K562 (cell line): ENCODE measurements around the gene LONP1. TPM values are rescaled to one million over a fixed set of nuclear protein-coding genes. Genes with fewer than 3 reads are reported as not detected.

ENCODE experiments used
- CEBPB ChIP-seq: fragments of 450-650 bp; IDR thresholded peaks from 2 replicates; pipeline ENCODE4 v1.6.1; 2016; ENCODE audit warnings: missing genetic modification characterization, missing compliant biosample characterization
- HSF4 ChIP-seq: fragments of 250-450 bp; sonication (Bioruptor Pico); IDR thresholded peaks from 2 replicates; pipeline ENCODE4 v2.1.2; 2022; ENCODE audit warnings: mild to moderate bottlenecking, moderate library complexity, borderline replicate concordance
- KLF16 ChIP-seq: IDR thresholded peaks from 2 replicates; pipeline ENCODE4 v1.6.1; 2016; ENCODE audit warnings: antibody characterized with exemption
- NR1H2 ChIP-seq: sonication (generic); formaldehyde crosslinking; IDR thresholded peaks from 2 replicates; pipeline ENCODE4 v1.4.0; 2020; ENCODE audit warnings: mild to moderate bottlenecking, missing genetic modification reagents
- POLR3A ChIP-seq: IDR thresholded peaks from 2 replicates; pipeline ENCODE4 v1.6.1; 2011; ENCODE audit warnings: borderline replicate concordance, mild to moderate bottlenecking, moderate library complexity; ENCODE audit not compliant: insufficient read length, insufficient read depth; ENCODE audit errors: extremely low read depth
- SMARCB1 ChIP-seq: IDR thresholded peaks from 2 replicates; pipeline ENCODE4 v1.6.1; 2011; ENCODE audit warnings: improper control_type of control experiment, low read depth; ENCODE audit not compliant: insufficient read length
- SREBF2 ChIP-seq: sonication (generic); formaldehyde crosslinking; IDR thresholded peaks from 2 replicates; pipeline ENCODE4 v1.4.0; 2020; ENCODE audit warnings: mild to moderate bottlenecking, missing genetic modification reagents
- TCF3 ChIP-seq: sonication (generic); formaldehyde crosslinking; IDR thresholded peaks from 2 replicates; pipeline ENCODE4 v1.4.0; 2020; ENCODE audit warnings: mild to moderate bottlenecking, missing genetic modification reagents
- ZNF583 ChIP-seq: fragments of 250-450 bp; sonication (Bioruptor Pico); IDR thresholded peaks from 2 replicates; pipeline ENCODE4 v1.4.0; 2020
- ZNF764 ChIP-seq: fragments of 250-450 bp; sonication (Bioruptor Pico); IDR thresholded peaks from 2 replicates; pipeline ENCODE4 v1.4.0; 2020; ENCODE audit warnings: low read depth, mild to moderate bottlenecking, moderate library complexity
- polyA plus RNA-seq, 8 experiments: library from polyadenylated mRNA; depleted of rRNA in 4 of 8; stranded (reverse) in 5 of 8; unstranded in 3 of 8; fragments of >200 nt; fragmentation: Nextera tagmentation in 2 of 8; fragmentation: Illumina TruSeq in 1 of 8; extraction: Ambion mirVana in 2 of 8; extraction: Trizol in 1 of 8; gene quantifications; 2 replicates each; pipeline versions ENCODE4 v1.2.1 to v1.2.3, GENCODE V29; 2011 to 2014; ENCODE audit warnings: inconsistent platforms in 1 of 8, missing spikeins in 1 of 8
- total RNA-seq, 7 experiments: library from RNA; depleted of rRNA in 6 of 7; stranded (reverse); fragments of >200 nt in 6 of 7; fragmentation: Illumina TruSeq in 2 of 7; extraction: Trizol in 2 of 7; gene quantifications; 2 replicates each; pipeline versions ENCODE4 v1.2.1 to v1.2.3, GENCODE V29; 2011 to 2021; ENCODE audit warnings: low replicate concordance in 1 of 7
- TF ChIP-seq, protein P1 (sequence below): sonication (generic); formaldehyde crosslinking; IDR thresholded peaks from 2 replicates; pipeline ENCODE4 v1.8.0; 2022; ENCODE audit warnings: missing genetic modification reagents, mild to moderate bottlenecking, borderline replicate concordance
- TF ChIP-seq, protein P2 (sequence below): fragments of 250-450 bp; sonication (Bioruptor Pico); IDR thresholded peaks from 2 replicates; pipeline ENCODE4 v1.5.0; 2020; ENCODE audit warnings: mild to moderate bottlenecking, borderline replicate concordance
- TF ChIP-seq, protein P3 (sequence below): fragments of 450-650 bp; IDR thresholded peaks from 2 replicates; pipeline ENCODE4 v1.6.1; 2018; ENCODE audit warnings: mild to moderate bottlenecking, low read depth; ENCODE audit not compliant: partially characterized antibody
- TF ChIP-seq, protein P4 (sequence below): fragments of 250-450 bp; sonication (Bioruptor Pico); IDR thresholded peaks from 2 replicates; pipeline ENCODE4 v1.5.0; 2020; ENCODE audit warnings: mild to moderate bottlenecking
- TF ChIP-seq, protein P5 (sequence below): sonication (generic); formaldehyde crosslinking; IDR thresholded peaks from 2 replicates; pipeline ENCODE4 v1.8.0; 2022; ENCODE audit warnings: mild to moderate bottlenecking, missing genetic modification reagents
- TF ChIP-seq, protein P6 (sequence below), 3 experiments: IDR thresholded peaks in 2 of 3; conservative IDR thresholded peaks in 1 of 3; 2 replicates each; pipeline ENCODE4 v1.5.1; 2011 to 2012; ENCODE audit warnings: low read length in 3 of 3, mild to moderate bottlenecking in 3 of 3, control low read depth in 2 of 3, improper control_type of control experiment in 1 of 3, inconsistent platforms in 1 of 3, low read depth in 1 of 3, mixed read lengths in 1 of 3, moderate library complexity in 1 of 3; ENCODE audit not compliant: insufficient read depth in 2 of 3

The LONP1 gene
- total and polyA plus RNA-seq, 9 of the 15 experiments (the other 6 are each of a cell fraction or from before 2014, with no cell fraction given): 1.1 to 238 (median 84.5) TPM

DNA sequence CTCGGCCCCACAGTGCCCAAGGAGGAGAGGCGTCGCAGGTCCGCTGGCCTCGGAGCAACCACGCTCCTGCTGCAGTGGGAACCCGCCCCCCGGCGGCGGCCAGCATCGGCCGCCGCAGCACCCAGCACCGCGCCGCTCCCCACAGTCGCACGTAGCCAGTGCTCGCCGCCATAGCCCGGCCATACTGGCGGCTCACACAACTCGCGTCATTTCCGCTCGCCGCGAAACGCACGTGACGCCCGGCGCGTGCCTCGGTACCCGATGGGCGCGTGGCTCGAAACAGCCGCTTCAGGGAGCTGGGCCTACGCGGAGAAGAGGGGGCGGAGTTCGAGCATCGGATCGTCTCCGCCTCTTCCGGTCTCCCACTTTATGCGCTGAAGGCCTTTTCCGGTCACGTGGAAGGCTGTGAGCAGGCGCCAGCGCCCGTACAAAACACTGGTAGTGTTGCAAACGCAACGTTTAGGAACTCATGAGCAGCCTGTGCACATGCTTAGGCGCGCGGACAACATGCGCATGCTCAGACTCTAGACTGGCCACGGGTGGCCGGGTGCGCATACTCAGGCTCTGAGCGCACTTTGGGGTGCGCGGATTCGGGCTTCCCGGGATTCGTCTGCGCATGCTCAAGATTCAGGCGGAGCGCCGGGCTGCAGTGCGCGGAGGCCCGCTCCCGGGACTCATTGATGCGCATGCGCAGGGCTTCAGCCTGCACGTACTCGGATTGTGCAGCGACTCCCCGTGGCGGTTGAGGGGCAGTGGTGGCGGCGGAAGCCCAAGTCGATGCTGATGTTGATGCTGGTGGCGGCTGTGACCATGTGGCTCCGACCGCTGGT, at the start of gene LONP1, which contains the start of gene CATSPERD (continued):
- no peak for TF ChIP-seq CEBPB (tag)
- TF ChIP-seq, protein P1, sequence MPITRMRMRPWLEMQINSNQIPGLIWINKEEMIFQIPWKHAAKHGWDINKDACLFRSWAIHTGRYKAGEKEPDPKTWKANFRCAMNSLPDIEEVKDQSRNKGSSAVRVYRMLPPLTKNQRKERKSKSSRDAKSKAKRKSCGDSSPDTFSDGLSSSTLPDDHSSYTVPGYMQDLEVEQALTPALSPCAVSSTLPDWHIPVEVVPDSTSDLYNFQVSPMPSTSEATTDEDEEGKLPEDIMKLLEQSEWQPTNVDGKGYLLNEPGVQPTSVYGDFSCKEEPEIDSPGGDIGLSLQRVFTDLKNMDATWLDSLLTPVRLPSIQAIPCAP (CRISPR knock-in tag): no peak
- TF ChIP-seq KLF16: peak; percentile 24; the same call in 1 of the 2 replicates
- peak; percentile 98 for TF ChIP-seq ZNF764 (CRISPR knock-in tag)
- TF ChIP-seq, protein P2, sequence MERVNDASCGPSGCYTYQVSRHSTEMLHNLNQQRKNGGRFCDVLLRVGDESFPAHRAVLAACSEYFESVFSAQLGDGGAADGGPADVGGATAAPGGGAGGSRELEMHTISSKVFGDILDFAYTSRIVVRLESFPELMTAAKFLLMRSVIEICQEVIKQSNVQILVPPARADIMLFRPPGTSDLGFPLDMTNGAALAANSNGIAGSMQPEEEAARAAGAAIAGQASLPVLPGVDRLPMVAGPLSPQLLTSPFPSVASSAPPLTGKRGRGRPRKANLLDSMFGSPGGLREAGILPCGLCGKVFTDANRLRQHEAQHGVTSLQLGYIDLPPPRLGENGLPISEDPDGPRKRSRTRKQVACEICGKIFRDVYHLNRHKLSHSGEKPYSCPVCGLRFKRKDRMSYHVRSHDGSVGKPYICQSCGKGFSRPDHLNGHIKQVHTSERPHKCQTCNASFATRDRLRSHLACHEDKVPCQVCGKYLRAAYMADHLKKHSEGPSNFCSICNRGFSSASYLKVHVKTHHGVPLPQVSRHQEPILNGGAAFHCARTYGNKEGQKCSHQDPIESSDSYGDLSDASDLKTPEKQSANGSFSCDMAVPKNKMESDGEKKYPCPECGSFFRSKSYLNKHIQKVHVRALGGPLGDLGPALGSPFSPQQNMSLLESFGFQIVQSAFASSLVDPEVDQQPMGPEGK (CRISPR knock-in tag): no peak
- no peak for TF ChIP-seq POLR3A
- TF ChIP-seq, protein P3, sequence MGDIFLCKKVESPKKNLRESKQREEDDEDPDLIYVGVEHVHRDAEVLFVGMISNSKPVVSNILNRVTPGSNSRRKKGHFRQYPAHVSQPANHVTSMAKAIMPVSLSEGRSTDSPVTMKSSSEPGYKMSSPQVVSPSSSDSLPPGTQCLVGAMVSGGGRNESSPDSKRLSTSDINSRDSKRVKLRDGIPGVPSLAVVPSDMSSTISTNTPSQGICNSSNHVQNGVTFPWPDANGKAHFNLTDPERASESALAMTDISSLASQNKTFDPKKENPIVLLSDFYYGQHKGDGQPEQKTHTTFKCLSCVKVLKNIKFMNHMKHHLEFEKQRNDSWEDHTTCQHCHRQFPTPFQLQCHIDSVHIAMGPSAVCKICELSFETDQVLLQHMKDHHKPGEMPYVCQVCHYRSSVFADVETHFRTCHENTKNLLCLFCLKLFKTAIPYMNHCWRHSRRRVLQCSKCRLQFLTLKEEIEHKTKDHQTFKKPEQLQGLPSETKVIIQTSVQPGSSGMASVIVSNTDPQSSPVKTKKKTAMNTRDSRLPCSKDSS: no peak
- no peak; the same call in 1 of the 2 replicates for TF ChIP-seq TCF3
- TF ChIP-seq NR1H2 (CRISPR knock-in tag): no peak
- TF ChIP-seq SREBF2 (CRISPR knock-in tag): no peak
- TF ChIP-seq, protein P4, sequence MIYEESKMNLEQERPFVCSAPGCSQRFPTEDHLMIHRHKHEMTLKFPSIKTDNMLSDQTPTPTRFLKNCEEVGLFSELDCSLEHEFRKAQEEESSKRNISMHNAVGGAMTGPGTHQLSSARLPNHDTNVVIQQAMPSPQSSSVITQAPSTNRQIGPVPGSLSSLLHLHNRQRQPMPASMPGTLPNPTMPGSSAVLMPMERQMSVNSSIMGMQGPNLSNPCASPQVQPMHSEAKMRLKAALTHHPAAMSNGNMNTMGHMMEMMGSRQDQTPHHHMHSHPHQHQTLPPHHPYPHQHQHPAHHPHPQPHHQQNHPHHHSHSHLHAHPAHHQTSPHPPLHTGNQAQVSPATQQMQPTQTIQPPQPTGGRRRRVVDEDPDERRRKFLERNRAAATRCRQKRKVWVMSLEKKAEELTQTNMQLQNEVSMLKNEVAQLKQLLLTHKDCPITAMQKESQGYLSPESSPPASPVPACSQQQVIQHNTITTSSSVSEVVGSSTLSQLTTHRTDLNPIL: no peak
- TF ChIP-seq HSF4: no peak
- TF ChIP-seq, protein P5, sequence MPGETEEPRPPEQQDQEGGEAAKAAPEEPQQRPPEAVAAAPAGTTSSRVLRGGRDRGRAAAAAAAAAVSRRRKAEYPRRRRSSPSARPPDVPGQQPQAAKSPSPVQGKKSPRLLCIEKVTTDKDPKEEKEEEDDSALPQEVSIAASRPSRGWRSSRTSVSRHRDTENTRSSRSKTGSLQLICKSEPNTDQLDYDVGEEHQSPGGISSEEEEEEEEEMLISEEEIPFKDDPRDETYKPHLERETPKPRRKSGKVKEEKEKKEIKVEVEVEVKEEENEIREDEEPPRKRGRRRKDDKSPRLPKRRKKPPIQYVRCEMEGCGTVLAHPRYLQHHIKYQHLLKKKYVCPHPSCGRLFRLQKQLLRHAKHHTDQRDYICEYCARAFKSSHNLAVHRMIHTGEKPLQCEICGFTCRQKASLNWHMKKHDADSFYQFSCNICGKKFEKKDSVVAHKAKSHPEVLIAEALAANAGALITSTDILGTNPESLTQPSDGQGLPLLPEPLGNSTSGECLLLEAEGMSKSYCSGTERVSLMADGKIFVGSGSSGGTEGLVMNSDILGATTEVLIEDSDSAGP (CRISPR knock-in tag): no peak
- 0 out of 2 replicates have a peak, but pooled peaks have one; percentile 10 for TF ChIP-seq ZNF583 (CRISPR knock-in tag)
- TF ChIP-seq, protein P6, sequence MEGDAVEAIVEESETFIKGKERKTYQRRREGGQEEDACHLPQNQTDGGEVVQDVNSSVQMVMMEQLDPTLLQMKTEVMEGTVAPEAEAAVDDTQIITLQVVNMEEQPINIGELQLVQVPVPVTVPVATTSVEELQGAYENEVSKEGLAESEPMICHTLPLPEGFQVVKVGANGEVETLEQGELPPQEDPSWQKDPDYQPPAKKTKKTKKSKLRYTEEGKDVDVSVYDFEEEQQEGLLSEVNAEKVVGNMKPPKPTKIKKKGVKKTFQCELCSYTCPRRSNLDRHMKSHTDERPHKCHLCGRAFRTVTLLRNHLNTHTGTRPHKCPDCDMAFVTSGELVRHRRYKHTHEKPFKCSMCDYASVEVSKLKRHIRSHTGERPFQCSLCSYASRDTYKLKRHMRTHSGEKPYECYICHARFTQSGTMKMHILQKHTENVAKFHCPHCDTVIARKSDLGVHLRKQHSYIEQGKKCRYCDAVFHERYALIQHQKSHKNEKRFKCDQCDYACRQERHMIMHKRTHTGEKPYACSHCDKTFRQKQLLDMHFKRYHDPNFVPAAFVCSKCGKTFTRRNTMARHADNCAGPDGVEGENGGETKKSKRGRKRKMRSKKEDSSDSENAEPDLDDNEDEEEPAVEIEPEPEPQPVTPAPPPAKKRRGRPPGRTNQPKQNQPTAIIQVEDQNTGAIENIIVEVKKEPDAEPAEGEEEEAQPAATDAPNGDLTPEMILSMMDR (IDR thresholded peaks at IDR 0.05 in 2 of 3, conservative IDR thresholded peaks at IDR 0.05 in 1 of 3; ENCODE audit: insufficient read depth in 2 of 3, low read depth in 1 of 3, low read length in 3 of 3): peak; percentile 92 to 96 (median 93)
- no peak for TF ChIP-seq SMARCB1
